H54 (cell line): ENCODE data around the gene TDRD7.

Experiments used
- DNase-seq: peaks from one replicate; pipeline ENCODE4 v3.0.0; 2011; ENCODE audit warnings: low spot score, mixed read lengths; ENCODE audit not compliant: insufficient read length
- FAIRE-seq: peaks from 3 replicates; lab custom pipeline; 2011; peaks lifted over from hg19 to GRCh38; lab: Jason Lieb, UNC
- POLR2A ChIP-seq: IDR thresholded peaks from 2 replicates; pipeline ENCODE4 v1.6.1; 2011; ENCODE audit warnings: low read depth, mild to moderate bottlenecking, low read length

The TDRD7 gene

DNA sequence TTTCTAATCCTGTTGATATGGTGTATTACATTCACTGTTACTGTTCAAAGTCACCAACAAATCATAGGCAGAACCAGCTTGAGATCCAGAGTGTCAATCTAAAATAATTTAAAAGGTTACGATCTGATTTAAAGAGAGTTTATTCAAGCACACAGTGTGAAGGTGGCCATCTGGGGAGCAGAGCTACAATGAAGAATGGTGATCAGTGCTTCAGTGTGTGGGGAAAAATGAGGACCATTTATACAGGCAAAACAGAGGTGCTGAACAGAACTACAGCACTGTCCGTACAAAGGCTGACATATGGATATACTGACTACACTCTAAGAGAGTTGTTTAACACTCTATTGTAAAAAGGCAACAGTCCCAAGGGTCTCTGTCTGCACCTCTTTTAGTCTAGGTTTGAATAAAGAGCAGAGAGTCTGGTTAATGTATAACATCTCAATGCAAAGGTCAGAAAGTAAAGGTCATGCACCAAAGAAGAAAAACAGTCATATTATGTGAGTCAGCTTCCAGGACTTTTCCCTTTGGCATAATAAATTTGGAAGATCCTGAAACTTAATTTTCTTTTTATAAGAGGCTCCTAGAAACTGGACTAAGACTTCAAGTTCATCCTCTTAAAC lies 29.7 kb upstream of the TDRD7 start:
- no peak for DNase-seq
- no peak for TF ChIP-seq POLR2A
- FAIRE-seq = peak; percentile 75

DNA sequence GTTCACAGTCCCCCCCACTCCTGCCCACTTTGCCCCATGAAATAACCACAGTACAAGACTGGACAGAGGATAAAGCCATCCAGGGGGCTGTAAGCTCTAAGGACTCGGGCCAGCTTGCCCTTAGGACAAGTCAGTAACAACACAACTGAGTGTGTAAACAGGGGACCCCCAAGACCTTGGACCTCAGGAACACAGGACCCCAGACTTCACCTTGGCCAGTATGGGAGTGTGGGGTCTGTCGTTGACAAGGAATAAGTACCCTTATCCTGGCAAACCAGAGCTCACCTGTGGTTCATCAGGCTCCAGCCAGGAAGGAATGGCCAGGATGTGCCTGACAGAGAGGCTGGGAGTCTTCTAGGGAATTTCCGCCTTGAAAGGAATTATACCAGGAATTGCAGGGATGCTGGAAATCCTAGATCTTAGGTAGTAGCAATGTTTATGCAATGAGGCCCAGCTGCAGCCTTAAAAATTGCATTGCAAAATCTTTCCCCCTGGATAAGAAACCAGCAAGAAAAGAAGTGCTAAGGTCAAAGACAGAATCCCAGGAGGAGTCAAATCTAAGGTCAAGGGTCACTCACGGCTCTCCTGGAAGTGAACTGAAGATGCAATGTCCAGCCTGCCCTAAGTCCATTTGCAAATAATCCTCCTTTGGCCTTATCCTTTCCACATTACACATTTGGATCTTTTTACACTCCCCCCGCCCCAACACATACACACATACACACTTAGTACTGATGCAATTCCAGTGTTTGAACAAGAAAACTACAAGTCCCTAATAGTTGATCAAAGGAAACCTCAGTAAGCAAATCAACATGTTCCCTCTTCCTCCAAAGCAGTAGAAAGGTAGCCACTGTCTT lies 27.3 kb upstream of the TDRD7 start:
- no peak for TF ChIP-seq POLR2A
- DNase-seq (no peak), FAIRE-seq (no peak)

DNA sequence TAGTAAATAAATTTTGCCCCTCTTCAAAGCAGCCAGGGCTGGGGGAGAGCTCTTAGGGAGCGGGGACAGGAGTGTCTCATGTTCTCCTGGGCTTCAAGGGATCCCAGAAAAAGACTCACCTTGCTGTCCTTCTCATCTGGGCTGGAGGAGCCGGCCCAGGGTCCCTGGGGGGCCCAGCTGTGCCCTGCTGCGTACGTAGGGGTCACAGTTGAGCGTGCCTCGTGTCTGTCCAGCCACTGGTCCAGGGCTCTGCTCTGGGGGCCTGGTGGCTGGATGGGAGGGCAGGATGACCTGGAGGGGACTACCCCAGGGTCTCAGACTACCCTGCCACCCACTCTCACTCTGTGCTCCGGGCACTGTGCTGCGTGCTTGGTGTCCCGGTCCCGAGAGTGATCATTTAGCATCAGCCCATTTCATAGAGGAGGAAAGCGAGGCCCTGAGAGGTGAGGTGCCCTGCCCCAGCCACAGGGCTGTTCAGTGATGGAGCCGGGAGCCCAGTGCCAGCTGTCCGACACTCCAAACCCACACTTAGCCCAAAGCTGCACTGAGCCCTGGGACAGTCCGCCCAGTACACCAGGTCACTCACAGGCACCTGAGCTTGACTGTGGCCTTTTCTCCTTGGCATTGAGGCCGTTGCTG lies 26.2 kb upstream of the TDRD7 start:
- FAIRE-seq = no peak
- TF ChIP-seq POLR2A = no peak
- no peak for DNase-seq

DNA sequence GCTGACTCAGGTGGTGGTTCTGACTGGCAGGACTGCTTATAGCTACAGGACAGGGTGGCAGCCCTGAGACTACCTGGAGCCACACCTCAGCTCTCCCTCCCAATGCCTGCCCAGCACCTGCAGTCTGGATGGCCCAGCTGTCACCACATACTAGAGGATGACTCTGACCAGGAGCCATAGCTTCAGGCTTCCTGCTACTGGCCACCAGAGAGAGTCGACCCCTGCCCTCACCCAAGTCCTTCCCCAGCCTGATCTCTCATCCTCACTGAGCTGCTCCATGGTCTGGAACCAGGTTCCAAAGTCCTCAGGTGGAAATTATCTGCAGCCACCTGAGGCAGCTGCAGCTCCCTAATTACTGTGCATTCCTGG lies 25.6 kb upstream of the TDRD7 start:
- DNase-seq = no peak
- no peak for FAIRE-seq
- TF ChIP-seq POLR2A = no peak

DNA sequence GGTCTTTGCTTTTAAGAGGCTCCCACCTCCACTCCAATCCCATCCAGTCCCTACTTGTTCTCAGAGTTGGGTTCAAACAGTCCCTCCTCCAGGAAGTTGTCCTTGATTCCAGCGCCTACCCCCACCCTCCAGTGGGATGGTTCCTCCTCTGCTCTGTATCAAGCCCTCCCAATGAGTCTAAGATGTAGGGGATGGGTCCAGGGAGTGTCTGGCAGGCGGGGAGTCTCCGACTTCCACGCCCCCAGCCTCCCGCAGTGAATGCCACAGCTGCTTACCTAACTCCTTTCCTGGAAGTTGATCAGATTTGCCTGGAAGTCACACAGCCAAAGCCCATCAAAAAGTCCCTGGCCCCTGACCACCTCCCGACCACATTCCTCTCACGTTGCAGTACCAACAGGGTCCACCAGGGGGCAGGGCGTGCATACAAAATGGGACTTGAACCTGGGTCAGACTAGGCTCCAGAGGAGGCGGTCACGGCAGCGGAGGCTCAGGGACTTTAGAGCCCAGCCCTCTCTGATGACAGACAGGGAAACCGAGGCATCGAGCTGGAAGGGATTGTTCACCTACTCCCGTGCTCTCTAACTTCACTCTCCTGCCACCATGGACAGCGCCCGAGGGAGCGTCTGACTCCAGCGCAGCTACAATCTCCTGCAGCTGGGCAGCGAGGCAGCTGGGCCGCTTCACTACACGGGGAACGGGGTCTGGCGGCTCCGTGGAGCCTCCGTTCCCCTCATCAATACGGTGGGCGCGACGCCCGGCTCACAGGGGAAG lies 25.0 kb upstream of the TDRD7 start:
- peak; percentile 91 for DNase-seq
- FAIRE-seq = peak; percentile 77
- no peak for TF ChIP-seq POLR2A

DNA sequence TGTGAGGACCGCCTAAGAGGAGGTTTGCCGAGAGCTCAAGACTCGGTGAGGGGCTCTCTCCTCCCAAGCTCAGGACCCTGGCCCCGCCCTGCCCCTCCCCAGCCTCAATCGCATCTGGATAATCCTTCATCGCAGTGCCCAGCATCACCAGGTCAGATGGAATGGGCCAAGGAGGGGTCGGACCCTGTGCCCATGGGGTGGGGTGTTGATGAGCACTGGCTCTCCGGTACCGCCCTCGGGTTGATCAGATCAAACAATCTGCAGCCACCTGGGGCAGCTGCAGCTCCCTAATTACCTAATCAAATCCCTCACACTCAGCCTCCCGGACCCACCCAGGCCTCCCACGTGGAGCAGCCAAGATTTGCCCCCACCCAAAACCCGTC lies 24.4 kb upstream of the TDRD7 start:
- TF ChIP-seq POLR2A = no peak
- no peak for FAIRE-seq
- no peak for DNase-seq

DNA sequence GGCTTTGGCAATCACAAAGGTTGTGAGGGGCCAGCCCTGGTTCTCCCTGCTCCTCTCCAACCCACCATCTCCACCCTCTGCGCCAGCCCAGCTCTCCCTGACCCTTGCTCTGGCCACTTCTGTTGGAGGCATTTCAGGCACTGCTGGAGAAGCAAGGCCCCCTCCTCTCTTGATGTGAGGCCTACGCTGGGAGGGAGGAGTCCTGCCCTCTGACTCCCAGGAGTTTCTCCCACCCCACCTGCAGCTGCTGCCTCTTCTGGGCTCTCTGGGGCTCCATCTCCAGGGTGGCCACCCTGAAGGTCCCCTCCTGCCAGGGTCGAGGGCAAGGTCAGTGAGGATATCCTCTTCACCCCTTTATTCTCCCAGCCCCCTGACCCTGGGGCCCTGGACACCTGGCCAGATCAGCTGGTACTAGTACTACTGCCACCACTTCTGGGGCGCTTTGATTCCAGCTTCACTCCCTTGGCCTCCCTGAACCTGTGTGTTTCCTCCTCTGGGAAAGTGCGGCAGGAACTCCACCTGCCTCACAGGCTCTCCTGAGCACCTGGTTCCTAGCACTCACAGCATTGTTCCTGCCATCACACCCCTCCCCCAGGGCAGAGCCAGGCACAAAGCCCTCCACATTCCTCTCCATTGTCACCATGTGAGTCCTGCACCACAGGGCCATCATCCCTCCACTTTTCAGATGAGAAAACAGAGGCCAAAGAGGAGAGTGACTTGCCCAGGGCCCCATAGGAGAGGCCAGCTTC lies 23.8 kb upstream of the TDRD7 start:
- FAIRE-seq = no peak
- DNase-seq = no peak
- TF ChIP-seq POLR2A = no peak

DNA sequence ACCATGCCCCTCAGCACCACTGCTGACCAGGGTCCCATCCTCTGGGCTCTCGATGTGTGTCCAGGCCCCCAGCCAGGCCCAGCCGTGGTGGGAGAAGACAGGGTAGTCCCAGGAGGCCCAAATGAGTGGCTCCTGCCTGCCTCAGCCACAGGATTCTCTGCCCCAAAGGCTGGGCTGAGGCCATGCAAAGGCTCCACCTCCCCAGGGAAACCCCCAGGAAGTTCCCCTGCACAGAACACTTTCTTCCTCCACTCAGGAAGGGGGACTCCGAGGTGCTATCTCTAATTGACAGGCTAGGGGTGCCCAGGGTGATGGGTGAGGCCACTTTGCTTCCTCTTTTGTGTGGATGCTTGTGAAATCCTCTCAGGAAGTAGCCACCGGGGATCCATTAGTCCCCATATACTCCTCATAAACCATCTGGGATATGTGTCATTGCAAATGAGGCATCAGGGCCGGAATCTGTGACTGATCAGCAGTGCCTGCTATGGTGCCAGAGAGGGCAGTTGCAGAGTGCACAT lies 23.1 kb upstream of the TDRD7 start:
- DNase-seq = peak; percentile 88

DNA sequence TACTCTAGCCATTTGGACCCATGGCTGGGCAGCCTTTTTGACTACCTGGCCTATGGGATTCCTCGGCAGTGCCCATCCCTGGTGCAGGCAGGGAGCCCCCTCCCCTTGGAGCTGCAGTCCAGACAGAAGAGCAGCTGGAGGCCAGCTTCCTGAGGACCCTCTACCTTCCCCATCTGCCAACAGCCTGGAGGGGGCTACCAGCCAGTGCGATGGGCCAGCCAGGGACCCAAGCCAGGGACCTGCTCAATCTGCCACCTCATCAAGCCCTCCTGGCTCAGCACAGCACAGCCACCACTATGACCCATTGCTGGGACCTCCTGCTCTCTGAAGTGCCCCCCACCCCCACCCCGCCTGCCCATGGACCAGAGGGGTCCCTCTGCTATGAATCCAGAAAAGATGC lies 22.6 kb upstream of the TDRD7 start:
- no peak for TF ChIP-seq POLR2A
- FAIRE-seq (no peak), DNase-seq (no peak)

More for the DNA sequence above, 23.1 kb upstream of the TDRD7 start:
- FAIRE-seq = peak; percentile 90
- TF ChIP-seq POLR2A = no peak

DNA sequence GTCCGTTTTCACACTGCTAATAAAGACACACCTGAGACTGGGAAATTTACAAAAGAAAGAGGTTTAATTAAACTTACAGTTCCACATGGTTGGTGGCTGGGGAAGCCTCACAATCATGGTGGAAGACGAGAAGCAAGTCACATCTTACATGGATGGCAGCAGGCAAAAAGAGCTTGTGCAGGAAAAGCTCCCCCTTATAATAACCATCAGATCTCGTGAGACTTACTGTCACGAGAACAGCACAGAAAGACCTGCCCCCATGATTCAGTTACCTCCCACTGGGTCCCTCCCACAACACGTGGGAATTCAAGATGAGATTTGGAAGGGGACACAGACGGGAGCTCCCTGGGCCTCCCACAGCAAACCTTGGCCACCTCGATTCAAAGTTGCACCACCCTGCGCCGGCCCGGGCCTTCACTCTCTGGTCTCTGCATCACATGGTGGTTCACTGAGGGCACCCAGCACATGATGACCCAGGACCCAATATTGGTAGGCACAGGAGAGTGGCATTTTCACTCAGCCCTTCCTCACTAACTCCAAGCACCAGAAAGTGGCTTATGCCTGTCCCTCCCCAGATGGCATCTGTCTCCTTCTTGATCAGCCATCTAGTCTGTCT lies 21.0 kb upstream of the TDRD7 start:
- TF ChIP-seq POLR2A = no peak
- DNase-seq (no peak), FAIRE-seq (no peak)

DNA sequence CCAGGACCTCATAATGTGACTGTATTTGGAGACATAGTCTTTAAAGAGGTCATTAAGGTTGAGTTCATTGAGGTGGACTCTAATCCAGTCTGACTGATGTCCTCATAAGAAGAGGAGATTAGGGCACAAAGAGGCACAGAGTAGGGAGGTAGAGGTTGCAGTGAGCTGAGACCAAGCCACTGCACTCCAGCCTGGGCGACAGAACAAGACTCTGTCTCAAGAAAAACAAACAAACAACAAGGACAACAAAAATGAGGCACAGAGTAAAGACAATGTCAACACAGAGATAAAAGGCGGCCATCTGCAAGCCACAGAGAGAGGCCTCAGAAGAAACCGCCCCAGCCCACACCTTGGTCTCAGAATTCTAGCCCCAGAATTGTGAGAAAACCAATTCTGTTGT lies 17.0 kb upstream of the TDRD7 start:
- TF ChIP-seq POLR2A = no peak
- DNase-seq = no peak
- FAIRE-seq = no peak

DNA sequence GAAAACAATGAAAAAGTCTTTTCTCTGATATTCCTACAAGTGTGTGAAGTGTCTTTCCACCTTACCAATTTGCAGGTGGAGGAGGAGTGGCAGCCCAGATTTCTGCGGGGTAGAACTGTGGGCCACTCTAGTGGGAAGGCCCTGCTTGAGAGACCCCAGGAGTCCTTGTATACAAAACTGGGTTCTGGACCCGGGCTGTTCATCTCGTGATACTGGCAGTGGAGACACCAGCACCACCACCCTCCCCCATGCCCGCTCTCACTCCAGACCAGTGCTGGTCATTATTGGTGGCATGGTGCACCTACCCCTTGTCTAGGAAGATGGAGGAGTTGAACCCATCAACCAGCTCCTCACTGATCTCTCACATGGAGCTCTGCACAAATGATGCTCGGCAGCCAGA lies 16.2 kb upstream of the TDRD7 start:
- FAIRE-seq (no peak), DNase-seq (no peak)
- TF ChIP-seq POLR2A = no peak
